Activated CD8-positive, alpha-beta memory T cell treated with anti-CD3 and anti-CD28 coated beads, Interleukin-2, amount 50 U/mL, for 1 hour (primary cell): ENCODE results near the gene LYSMD2.

Experiments used
- DNase-seq: peaks from one replicate; pipeline ENCODE4 v3.0.0-alpha.2; 2020; ENCODE audit errors: extremely low read depth

Gene LYSMD2

DNA sequence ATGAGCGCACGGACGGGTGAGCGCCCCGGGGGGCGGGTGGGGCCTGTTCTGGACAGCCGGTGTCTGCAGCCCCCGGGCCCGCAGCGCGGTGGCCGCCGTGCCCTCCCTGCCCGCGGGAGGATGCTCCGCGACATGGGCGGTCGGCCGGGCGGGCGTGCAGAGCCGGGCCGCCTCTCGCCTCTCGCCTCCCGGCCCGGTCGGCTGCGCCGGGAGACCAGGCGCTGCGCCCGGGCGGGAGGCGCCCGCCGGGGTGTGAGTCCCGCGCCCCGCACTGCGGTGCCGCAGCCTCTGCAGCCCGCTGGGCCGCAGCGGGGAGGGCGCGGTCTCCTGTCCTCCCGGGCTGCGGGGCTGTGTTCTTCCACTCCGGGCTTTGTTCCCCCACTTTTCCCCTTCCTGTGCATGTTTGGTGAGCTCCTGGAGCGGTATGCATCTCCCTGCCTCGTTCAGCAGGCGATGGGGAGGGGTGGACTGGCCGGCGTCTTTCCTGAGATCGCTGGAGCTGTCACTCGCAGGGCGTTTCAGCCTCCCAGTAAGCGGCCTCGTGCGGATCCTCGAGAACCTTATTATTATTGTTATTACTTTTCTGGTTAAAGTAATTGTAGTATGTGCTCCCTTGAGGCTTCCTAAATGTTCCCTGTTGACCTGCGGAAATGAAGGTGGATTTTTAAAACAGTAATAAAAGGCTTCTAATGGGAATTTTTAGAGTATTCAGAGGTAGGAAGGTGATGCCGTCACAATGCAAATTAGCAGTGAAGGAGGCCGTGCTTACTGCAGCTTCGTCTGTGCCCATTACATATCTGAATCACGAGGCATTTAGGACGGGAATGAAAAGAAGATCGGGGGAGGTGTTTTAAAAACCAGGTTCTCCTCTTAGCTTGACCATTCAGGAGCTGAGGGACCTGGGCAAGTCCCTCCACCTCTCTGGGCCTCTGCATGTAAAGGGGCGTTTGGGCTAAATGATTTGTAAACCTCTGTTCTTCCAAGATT lies 14.5 kb upstream of the LYSMD2 start:
- DNase-seq = no peak

- DNase-seq = no peak
Observed at GRCh38 chr15:51750792-51751696, 13.6 kb upstream of the LYSMD2 start, which contains the start of gene TMOD2. Gene TMOD2 (plus strand): TSS chr15:51751597. CDS start chr15:51766442, 14,845 bp downstream.

- no peak for DNase-seq
Observed at GRCh38 chr15:51750186-51750585, 12.7 kb upstream of the LYSMD2 start.

GRCh38 chr15:51749307-51749706 lies 11.9 kb upstream of the LYSMD2 start:
- no peak for DNase-seq

GRCh38 chr15:51739061-51739712 lies 1.7 kb upstream of the LYSMD2 start:
- DNase-seq = no peak

- no peak for DNase-seq
Observed at GRCh38 chr15:51738553-51738952, 1.1 kb upstream of the LYSMD2 start.

GRCh38 chr15:51736751-51737521 lies 519 bp downstream of the LYSMD2 start:
- DNase-seq = no peak

DNA sequence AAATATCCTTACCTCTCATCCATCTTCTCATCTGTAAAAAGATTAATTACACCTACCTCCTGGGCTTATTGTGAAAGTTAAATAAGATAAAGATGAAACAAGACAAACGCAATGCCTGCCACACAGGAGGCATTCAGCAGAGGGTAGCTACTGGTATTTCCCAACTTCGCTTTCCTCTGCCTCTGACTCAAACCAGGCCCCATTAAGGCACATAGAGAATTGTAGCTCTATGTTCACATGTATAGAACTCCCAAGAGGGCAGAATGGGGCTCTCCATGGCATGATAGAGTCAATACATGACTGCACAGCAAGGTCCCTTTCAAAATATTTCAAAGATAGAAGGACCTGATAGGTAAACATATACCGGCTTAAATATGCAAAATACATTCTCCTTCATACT lies 1.4 kb downstream of the LYSMD2 start:
- DNase-seq = no peak

GRCh38 chr15:51735228-51736010 lies 2.0 kb downstream of the LYSMD2 start:
- no peak for DNase-seq

GRCh38 chr15:51732646-51733045 lies 4.8 kb downstream of the LYSMD2 start:
- DNase-seq = no peak

DNA sequence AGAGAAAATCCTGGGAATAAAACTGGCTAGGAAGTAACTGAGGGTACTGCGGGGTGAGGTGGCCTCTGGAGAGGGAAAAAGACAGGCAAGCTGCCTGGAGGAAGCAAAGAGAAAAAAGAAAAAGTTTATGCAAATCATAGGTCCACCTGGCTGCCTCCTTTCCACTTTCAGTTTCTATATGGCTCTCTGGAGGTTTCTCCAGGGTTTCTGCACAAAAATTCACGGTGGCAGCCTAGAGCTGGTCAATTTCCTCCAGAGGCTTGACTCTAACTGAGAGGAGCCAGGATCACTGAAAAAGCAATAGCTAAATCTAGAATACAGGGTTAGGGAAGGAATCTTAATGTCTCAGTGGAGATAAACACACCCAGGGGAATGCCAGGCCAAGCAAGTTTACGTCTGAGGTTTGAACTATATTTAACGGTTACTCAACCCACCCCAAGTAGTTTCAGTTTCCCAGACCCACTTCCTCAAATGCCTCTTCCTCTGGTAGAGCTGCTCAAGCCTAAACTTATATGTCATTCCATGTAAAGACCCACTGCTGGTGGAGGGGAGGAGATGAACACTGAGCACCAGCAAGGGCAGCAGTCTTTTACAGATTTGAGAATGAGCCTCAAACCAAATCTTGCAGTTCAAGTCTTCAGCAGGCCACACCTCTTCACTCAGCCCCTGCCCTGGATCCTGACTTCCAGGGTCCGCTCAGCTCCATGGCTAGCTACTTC lies 5.7 kb downstream of the LYSMD2 start:
- no peak for DNase-seq

- DNase-seq = no peak
Observed at GRCh38 chr15:51727141-51727897, 10.1 kb downstream of the LYSMD2 start.

- no peak for DNase-seq
Observed at GRCh38 chr15:51726302-51727073, 11.0 kb downstream of the LYSMD2 start.

DNA sequence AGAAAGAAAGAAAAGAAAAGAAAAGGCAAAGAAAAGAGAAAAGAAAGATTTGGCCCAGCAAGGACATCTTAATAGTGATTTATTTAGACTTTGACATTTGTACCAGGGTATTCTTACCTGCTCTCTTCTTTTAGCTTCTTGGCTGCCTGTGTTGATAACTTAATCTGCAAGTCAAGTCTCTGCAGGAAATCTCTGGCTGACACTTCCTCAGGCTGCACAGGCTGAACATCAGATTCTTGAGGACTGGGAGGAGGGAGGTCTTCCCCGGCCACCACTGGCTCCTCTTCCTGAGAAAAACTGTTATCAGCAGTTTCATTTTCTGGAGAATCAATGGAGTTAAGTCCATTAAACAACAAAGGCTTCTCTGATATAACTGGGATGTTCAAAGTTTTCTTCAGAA lies 12.8 kb downstream of the LYSMD2 start:
- no peak for DNase-seq

- DNase-seq = no peak
Observed at GRCh38 chr15:51724199-51724598, 13.3 kb downstream of the LYSMD2 start.

GRCh38 chr15:51721199-51721960 lies 16.1 kb downstream of the LYSMD2 start:
- no peak for DNase-seq
